ENCODE results near the gene CENPX.
A peak's percentile ranks its signal among the peaks of the same experiment; 100 is the strongest.

Gene CENPX

DNA sequence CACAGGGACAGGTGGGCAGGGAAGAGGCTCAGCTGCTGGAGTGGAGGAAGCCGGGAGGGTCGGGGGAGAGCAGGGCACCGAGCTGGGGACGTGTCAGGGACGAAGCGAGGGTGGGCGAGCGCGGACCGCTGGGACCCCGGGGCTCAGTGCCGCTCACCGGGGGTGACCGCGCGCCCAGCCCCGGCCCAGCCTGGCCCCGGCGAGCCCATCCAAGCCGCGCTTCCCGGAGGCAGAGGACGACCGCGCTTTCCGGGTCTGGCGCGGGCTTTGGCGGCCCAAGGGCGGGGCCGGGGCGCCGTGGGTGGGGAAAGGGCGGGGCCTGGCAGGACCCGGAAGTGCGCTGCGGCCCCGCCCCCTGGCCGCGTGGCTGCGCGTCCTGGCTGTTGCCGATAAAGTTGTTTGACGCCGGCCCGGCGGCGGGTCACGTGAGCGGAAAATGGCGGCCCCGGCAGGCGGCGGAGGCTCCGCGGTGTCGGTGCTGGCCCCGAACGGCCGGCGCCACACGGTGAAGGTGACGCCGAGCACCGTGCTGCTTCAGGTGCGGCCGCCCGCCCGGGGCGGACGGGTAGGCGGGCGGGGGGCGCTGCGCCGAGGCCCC is 45.4 kb downstream of the CENPX start, which contains the start of gene ASPSCR1:
Gene ASPSCR1 (plus strand): TSS at position 419 of the 598 bp plus-strand sequence. CDS start 18 bp downstream, at position 437.
- H3K23ac ChIP-seq (ENCODE audit: low read depth, low read length, poor library complexity), result peak within 1 kb of the TSS; percentile 98
- H3K14ac ChIP-seq (ENCODE audit: low read length), result peak within 1 kb of the TSS; percentile 99
- H2AK5ac ChIP-seq (ENCODE audit: low read depth, low read length), result peak within 1 kb of the TSS; percentile 99
- peak within 1 kb of the TSS; percentile 72 for H2BK120ac ChIP-seq (ENCODE audit: low read depth, low read length)
- H3K18ac ChIP-seq (ENCODE audit: low read length), result peak within 1 kb of the TSS; percentile 99
- no CpG with 5 or more reads among the region's 76 CpGs for WGBS, 2 donors (ENCODE audit: extremely low coverage in 2 of 2, insufficient read length in 2 of 2, insufficient replicate concordance in 1 of 2)
- no peak within 1 kb of the TSS for H4K91ac ChIP-seq (ENCODE audit: low read depth, low read length, poor library complexity)
- H4K8ac ChIP-seq (ENCODE audit: low read depth, low read length), result peak within 1 kb of the TSS; percentile 96
- peak within 1 kb of the TSS; percentile 95 for H2BK5ac ChIP-seq (ENCODE audit: low read length)
- H3K79me1 ChIP-seq (ENCODE audit: low read depth, low read length), result peaks cover 4% of the 10 kb centered on the region
- peaks cover 2 to 22% of the 10 kb centered on the region in 2 donors for H3K36me3 ChIP-seq (replicated peaks in 1 of 2; ENCODE audit: control insufficient read depth in 2 of 2, insufficient read depth in 2 of 2, low read length in 2 of 2)
- H3K4me2 ChIP-seq (ENCODE audit: insufficient read depth, low read length, poor library complexity, severe bottlenecking), result peak within 1 kb of the TSS; percentile 93
- H3K4me3 ChIP-seq (ENCODE audit: low read length in 2 of 2), result peak within 1 kb of the TSS; percentile 88 to 95
- H2BK12ac ChIP-seq (ENCODE audit: low read length), result peak within 1 kb of the TSS; percentile 73
- peaks cover 8% of the 10 kb centered on the region in 2 donors for H3K4me1 ChIP-seq (ENCODE audit: control insufficient read depth in 2 of 2, insufficient read depth in 1 of 2, low read depth in 1 of 2, low read length in 2 of 2)
- peak within 1 kb of the TSS; percentile 88 for H3K27ac ChIP-seq (replicated peaks; ENCODE audit: low read length)
- H2BK15ac ChIP-seq (ENCODE audit: low read length), result peak within 1 kb of the TSS; percentile 92
- peak; percentile 92 for DNase-seq (ENCODE audit: low spot score)
- H3K4ac ChIP-seq (ENCODE audit: low read length), result peak within 1 kb of the TSS; percentile 93
- H3K27me3 ChIP-seq (ENCODE audit: control insufficient read depth in 3 of 3, insufficient read depth in 3 of 3, low read depth in 1 of 3, low read length in 3 of 3), result peaks cover 0 to 14% (median 0%) of the 10 kb centered on the region in 3 experiments
- peak within 1 kb of the TSS; percentile 97 for H3K9ac ChIP-seq (ENCODE audit: low read depth, low read length, poor library complexity)
- H2AFZ ChIP-seq (ENCODE audit: low read length), result peak within 1 kb of the TSS; percentile 99
- peaks cover 3 to 10% of the 10 kb centered on the region in 2 donors for H3K9me3 ChIP-seq (replicated peaks in 1 of 2; ENCODE audit: control insufficient read depth in 2 of 2, insufficient read depth in 1 of 2, low read depth in 1 of 2, low read length in 2 of 2)

DNA sequence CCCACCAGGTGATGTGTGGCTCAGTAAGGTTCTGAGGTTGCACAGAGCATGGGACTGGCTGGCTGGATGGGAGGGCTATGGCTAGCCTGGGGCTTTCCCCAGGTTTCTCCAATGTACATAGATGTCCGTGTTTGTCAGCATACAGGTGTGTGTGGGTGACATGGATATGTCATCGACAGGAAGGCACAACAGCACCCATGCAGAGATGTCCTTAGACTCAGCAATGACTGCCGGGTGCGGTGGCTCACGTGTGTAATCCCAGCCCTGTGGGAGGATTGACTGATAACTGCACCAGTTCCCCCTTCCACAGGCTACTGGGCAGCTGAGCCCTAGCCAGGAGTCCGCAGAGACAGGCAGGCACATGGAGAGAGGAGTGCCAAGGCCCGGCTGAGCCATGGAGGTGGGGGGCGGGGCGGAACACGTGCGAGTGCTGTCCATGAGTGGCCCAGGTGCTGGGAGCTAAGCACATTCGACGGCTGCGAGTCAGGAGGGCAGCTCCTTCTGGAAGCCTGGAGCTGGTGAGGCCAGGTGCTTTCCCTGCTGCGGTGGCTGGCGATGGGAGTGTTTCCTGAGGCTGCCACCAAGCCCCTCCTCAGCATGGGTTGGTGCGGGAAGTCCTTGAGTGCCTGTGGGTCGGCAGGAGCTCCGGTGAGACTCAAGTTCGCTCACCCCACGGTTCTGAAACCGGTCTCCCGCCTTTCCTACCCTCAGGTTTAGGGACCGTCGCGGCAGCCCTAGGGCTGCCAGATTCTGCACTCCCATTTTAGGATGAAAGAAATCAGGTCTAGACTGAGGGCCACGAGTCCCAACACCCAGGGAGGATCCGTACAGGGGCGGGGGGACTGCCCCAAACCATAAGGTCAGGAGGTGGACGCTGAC is 46.1 kb downstream of the CENPX start:
- H3K79me1 ChIP-seq (ENCODE audit: low read depth, low read length), result peaks cover 2% of the 10 kb centered on the region
- H3K4me1 ChIP-seq (ENCODE audit: control insufficient read depth in 2 of 2, insufficient read depth in 1 of 2, low read depth in 1 of 2, low read length in 2 of 2), result peaks cover 8% of the 10 kb centered on the region in 2 donors
- peak overlapping the region; percentile 99 for H2AFZ ChIP-seq (ENCODE audit: low read length)
- peak overlapping the region; percentile 72 for H2BK120ac ChIP-seq (ENCODE audit: low read depth, low read length)
- WGBS, 2 donors (ENCODE audit: extremely low coverage in 2 of 2, insufficient read length in 2 of 2, insufficient replicate concordance in 1 of 2), result no CpG with 5 or more reads among the region's 30 CpGs
- DNase-seq (ENCODE audit: low spot score), result no peak
- peak overlapping the region; percentile 99 for H3K14ac ChIP-seq (ENCODE audit: low read length)
- peaks cover 2 to 22% of the 10 kb centered on the region in 2 donors for H3K36me3 ChIP-seq (replicated peaks in 1 of 2; ENCODE audit: control insufficient read depth in 2 of 2, insufficient read depth in 2 of 2, low read length in 2 of 2)
- no peak overlapping the region for H3K27ac ChIP-seq (replicated peaks; ENCODE audit: low read length)
- peaks cover 3 to 10% of the 10 kb centered on the region in 2 donors for H3K9me3 ChIP-seq (replicated peaks in 1 of 2; ENCODE audit: control insufficient read depth in 2 of 2, insufficient read depth in 1 of 2, low read depth in 1 of 2, low read length in 2 of 2)
- no peak overlapping the region for H4K91ac ChIP-seq (ENCODE audit: low read depth, low read length, poor library complexity)
- peak overlapping the region; percentile 99 for H2AK5ac ChIP-seq (ENCODE audit: low read depth, low read length)
- peak overlapping the region; percentile 95 for H2BK5ac ChIP-seq (ENCODE audit: low read length)
- H3K4me3 ChIP-seq (ENCODE audit: low read length in 2 of 2), result peak overlapping the region; percentile 79 to 88
- H2BK12ac ChIP-seq (ENCODE audit: low read length), result peak overlapping the region; percentile 73
- peak overlapping the region; percentile 96 for H4K8ac ChIP-seq (ENCODE audit: low read depth, low read length)
- peak overlapping the region; percentile 98 for H3K23ac ChIP-seq (ENCODE audit: low read depth, low read length, poor library complexity)
- peak overlapping the region; percentile 92 for H2BK15ac ChIP-seq (ENCODE audit: low read length)
- H3K9ac ChIP-seq (ENCODE audit: low read depth, low read length, poor library complexity), result peak overlapping the region; percentile 94
- peak overlapping the region; percentile 88 for H3K18ac ChIP-seq (ENCODE audit: low read length)
- H3K27me3 ChIP-seq (ENCODE audit: control insufficient read depth in 3 of 3, insufficient read depth in 3 of 3, low read depth in 1 of 3, low read length in 3 of 3), result peaks cover 0 to 14% (median 0%) of the 10 kb centered on the region in 3 experiments
- peak overlapping the region; percentile 93 for H3K4me2 ChIP-seq (ENCODE audit: insufficient read depth, low read length, poor library complexity, severe bottlenecking)
- H3K4ac ChIP-seq (ENCODE audit: low read length), result peak overlapping the region; percentile 93

DNA sequence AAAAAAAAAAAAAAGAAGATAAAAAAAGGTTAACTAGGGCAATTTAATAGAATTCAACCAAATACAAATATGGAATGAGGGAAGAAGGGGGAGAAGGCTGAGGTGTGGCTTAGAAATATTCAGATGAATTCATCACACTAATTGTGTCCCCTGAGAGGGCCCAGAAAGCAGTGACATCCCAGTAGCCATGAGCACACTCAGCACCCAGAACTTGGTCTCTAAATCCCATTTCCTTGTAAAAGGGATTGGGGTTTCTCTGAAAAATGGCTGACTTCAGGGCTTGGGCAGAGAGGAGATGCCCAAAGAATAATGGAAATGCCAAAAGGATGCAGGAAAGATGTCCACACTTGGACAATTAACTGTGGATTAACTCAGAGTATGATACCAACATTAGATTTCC is 49.2 kb downstream of the CENPX start:
- DNase-seq (ENCODE audit: low spot score), result no peak
- Histone ChIP-seq H2BK5ac (ENCODE audit: low read length) (no peak overlapping the region), H3K4ac (ENCODE audit: low read length) (no peak overlapping the region), H3K14ac (ENCODE audit: low read length) (no peak overlapping the region), H4K91ac (ENCODE audit: low read depth, low read length, poor library complexity) (no peak overlapping the region), H2BK12ac (ENCODE audit: low read length) (no peak overlapping the region), H3K79me1 (ENCODE audit: low read depth, low read length) (peaks cover under 1% of the 10 kb centered on the region), H3K4me3 (ENCODE audit: low read length in 2 of 2) (no peak overlapping the region), H3K27me3 (ENCODE audit: control insufficient read depth in 3 of 3, insufficient read depth in 3 of 3, low read depth in 1 of 3, low read length in 3 of 3) (peaks cover 0 to 14% (median 0%) of the 10 kb centered on the region in 3 experiments), H3K9me3 (replicated peaks in 1 of 2; ENCODE audit: control insufficient read depth in 2 of 2, insufficient read depth in 1 of 2, low read depth in 1 of 2, low read length in 2 of 2) (peaks cover 3 to 10% of the 10 kb centered on the region in 2 donors), H3K4me1 (ENCODE audit: control insufficient read depth in 2 of 2, insufficient read depth in 1 of 2, low read depth in 1 of 2, low read length in 2 of 2) (peaks cover 5 to 8% of the 10 kb centered on the region in 2 donors), H3K18ac (ENCODE audit: low read length) (no peak overlapping the region), H2AK5ac (ENCODE audit: low read depth, low read length) (no peak overlapping the region), H3K27ac (replicated peaks; ENCODE audit: low read length) (no peak overlapping the region), H3K4me2 (ENCODE audit: insufficient read depth, low read length, poor library complexity, severe bottlenecking) (no peak overlapping the region), H3K23ac (ENCODE audit: low read depth, low read length, poor library complexity) (no peak overlapping the region), H2BK15ac (ENCODE audit: low read length) (no peak overlapping the region), H3K9ac (ENCODE audit: low read depth, low read length, poor library complexity) (no peak overlapping the region), H3K36me3 (replicated peaks in 1 of 2; ENCODE audit: control insufficient read depth in 2 of 2, insufficient read depth in 2 of 2, low read length in 2 of 2) (no peaks in the 10 kb centered on the region), H4K8ac (ENCODE audit: low read depth, low read length) (no peak overlapping the region), H2BK120ac (ENCODE audit: low read depth, low read length) (no peak overlapping the region), H2AFZ (ENCODE audit: low read length) (no peak overlapping the region)
